T-helper 2 cell (primary cell): ENCODE data around the gene DLG5.

Experiments used
- DNase-seq, 5 experiments: peaks; one replicate each; pipeline versions ENCODE4 v3.0.0 to v3.0.0-alpha.2; 2012 to 2022

Gene DLG5

DNA sequence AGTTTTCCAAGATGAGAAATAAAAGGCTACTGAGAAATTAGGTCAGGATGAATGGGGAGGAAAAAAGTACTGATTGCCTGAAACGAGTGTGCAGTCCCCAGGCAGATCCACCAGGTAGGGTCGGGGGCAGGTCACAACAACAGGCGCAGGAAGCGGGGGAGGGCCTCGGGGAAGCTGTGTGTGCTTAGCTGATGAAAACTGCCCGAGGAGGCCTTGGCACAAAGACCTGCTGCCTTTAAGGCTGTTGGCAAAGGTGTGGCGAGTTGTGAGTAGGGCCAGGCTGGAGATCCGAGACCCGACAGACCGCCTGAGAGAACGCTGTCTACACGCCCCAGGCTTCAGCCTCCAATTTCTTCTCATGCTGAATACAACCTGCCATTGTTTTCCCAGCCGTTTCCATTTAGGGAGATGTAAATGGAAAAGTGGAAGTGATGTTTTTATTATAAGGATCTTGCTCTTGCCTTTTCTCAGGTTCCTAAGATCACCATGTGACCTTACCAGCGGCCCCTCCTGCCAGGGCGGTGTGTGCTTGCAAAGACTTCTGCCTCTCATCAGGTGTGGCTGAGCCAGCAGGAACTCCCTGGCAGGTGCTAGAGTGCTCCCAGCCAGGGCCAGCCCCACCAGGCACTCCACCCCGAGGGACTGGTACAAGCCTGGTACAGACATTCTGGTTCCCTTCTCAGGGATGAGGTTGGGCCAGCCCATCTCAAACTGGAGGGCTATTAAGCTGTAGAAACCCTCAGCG, 60.8 kb downstream of the DLG5 start:
- DNase-seq, result peak in 1 of 5 experiments; percentile 6

DNA sequence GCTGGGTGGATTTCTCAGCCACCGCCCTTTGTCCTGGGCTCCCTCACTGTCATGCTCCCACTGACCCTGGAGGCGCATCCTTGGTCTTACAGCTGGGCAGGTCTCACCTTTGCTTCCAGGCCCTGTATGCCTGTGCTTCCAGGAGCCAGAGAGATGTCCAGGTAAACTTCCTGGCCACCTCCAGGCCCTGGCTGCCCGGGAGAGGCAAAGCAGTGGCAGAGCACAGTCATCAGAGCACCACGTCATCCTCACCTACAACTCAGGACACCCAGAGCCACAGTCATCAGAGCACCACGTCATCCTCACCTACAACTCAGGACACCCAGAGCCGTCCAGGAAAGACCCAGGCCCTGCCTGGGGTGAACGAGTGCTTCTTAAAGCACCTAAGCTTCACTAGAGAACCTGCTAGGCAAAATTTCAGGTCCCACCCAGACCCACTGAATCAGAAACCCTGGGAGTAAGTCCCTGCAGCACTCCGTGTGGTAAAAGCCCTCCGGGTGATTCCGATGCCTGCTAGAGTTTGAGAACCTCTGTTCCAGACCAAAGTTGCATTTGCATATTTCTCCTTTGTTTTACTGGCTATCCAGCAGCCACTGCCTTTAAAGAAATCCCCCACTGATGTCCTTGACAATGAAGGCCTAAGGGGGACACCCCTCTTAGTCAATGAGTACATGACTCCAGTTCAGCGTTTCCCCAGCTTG, 62.3 kb downstream of the DLG5 start:
- no peak for DNase-seq

DNA sequence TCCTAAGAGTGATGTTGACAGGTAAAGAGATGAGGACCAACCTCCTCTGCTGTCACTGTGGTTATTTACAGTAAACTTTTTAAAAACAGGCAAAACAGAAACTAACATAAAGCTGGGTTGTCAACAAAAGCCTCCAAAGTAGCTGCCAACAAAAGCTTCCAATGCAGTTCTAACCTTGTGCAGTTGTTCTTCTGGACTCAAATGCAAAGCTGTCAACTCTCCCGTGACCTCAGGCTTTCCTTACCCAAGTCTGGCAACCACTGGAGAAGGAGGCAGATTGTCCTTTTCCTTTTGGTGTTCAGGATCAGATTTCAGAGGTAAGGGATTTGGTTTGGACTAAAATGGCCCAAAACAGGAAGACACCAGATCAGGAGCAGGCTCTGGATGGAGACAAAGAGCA, 63.1 kb downstream of the DLG5 start:
- DNase-seq, result no peak

DNA sequence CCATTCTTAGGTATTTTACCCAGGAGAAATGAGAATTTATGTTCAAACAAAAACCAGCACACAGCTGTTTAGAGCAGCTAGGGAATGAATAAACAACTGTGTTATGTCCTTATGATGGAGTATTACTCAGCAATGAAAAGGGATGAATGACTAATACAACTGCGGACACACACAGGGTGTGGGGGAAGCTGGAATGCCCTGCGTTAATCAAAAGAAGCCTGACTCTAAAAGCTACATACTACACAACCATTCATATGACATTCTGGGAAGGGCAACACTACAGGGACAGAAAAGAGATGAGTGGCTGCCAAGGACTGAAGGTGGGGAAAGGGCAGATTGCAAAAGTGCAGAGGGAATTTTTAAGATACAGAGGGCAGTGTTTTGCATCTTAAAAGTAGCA, 64.0 kb downstream of the DLG5 start:
- no peak for DNase-seq

DNA sequence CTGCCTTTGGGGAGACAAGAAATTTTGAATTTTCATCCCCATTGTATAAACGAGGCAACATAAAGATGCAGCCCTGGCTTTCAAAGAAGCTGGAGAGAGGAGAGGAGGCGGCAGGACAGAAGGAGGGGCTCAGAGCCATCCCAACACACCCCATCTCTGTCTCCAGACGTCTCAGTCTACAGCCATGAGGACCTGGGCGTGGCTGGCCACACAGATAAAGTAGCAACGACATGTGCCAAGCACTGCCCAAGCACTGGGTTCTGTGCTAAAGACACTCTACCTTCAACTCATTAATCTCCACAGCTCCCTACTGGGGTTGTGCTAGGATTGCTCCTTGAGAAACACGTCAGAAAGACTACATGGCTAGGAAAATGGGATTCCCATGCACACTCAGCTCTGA, 65.2 kb downstream of the DLG5 start:
- no peak for DNase-seq

DNA sequence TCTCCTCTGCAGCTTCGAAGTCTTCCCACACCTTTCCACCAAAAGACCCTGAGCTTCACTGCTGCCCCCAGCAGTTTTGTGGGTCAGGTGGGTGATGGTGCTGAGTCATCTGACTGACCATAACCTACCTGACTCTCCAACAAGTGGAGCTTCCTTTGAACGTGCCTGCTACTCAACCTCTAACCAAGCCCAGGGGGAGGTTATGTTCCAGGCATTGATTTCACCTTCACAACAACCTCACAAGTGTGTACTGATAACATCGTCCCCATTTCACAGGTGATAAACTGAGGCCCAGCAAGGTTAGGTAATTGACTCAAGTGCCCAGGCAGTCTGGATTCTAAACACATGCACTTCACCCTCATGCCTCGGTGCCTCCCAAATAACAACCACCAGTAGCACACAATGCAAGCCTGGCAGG, 66.7 kb downstream of the DLG5 start:
- no peak for DNase-seq

DNA sequence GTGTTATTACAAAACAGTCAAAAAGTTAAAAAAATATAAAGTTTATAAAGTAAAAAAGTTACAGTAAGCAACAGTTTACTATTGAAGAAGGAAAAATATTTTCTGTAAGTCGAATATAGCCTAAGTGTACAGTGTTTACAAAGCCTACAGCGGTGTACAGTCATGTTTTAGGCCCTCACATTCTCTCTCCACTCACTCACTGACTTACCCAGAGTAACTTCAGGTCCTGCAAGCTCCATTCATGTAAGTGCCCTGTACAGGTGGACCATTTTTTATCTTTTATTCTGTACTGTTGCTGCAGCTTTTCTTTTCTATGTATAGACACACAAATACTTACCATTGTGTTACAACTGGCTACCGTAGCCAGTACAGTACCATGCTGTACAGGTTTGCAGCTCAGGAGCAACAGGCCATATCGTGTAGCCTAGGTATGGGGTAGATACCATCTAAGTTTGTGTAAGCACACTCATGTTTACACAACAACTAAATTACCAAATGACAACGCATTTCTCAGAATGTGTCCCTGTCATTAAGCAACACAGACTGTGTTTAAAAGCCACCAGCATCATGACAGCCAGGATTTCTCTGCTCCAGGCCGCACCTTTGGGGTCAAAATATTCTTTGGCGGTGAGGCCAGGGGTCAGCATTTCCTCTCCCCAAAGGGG, 67.2 kb downstream of the DLG5 start:
- DNase-seq, result no peak

DNA sequence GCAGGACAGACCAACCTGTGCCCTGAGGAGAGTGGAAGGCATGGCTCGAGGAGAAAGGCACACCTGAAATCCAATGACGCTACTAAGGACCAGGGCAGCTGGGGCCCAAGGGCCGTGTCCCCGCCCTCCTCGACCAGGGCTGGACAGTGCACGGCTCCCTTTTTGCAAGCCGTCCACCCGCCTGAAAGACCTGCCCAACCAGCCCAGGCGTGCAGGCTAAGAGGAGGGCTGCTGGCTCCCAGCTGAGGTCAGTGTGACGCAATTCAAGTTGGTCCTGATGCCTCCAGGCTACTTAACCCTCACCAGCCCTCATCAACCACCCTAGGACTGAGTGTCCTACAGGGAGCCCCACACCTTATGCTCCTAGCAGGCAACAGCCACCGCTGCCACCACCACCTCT, 69.3 kb downstream of the DLG5 start:
- no peak for DNase-seq

DNA sequence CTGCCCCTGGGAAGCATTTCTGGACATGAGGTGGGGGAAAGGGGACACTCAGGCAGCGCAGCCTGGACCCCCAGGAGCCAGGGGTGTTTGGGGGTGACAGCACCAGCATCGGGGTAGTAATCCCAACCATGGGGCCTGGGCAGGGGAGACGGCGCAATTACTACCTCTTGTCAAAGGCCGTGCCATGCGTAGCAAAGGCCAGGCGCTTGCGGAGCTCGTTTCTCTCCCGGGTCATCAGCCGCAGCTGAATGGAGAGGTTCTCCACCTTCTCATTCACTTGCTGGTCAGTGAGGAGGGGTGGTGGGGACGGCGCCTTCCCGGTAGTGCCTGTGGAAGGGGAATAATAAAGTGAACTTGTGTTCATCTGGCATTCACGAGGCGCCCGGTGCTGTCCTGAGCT, 70.0 kb downstream of the DLG5 start:
- no peak for DNase-seq

DNA sequence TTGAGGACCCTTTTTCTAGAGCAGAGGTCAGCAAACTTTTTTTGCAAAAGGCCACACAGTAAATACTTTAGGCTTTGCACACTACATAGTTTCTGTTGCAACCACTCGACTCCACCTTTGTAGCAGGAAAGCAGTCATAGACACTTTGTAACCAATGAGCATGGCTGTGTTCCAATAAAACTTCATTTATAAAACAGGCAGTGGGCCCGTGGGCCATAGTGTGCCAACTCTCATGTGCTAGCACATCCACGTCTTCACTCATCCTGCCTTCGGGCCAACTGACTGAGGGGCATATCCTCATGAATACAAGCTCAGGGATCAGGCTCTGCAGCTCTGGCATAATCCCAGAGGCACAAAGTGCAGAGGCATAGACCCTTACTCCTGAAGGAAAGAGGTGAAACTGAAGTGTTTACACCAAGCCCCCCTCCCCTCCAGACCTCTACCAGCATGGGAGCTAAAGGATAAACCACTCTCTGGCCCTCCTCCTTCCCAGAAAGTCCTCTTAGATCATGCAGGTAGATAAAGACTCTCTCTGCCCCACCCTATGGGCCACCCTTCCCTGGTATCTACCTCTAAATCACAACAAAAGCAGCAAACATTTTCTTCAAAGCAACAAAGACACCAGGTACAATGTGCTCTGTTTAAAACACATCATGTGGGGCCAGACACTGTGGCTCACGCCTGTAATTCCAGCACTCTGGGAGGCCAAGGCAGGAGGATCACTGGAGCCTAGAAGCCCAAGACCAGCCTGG, 71.0 kb downstream of the DLG5 start:
- no peak for DNase-seq

DNA sequence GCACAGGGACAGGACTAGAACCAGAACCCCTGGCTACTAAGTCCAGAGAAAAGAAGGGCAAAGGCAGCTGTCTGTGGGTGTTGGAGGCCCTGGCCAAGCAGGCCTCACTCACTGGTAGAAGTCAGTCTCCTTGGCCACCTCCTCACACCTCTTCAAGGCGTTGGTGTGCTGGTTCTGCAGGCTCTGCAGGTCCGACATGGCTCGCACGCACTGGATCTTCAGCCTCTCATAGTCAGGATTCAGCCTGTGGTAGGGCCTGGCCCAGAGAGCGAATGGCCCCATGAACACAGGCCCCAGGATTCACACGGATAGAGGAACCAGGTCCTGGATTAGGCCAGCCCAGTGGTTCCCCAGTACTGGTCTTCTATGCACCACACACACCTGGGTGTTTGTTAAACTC, 72.4 kb downstream of the DLG5 start:
- DNase-seq, result no peak

DNA sequence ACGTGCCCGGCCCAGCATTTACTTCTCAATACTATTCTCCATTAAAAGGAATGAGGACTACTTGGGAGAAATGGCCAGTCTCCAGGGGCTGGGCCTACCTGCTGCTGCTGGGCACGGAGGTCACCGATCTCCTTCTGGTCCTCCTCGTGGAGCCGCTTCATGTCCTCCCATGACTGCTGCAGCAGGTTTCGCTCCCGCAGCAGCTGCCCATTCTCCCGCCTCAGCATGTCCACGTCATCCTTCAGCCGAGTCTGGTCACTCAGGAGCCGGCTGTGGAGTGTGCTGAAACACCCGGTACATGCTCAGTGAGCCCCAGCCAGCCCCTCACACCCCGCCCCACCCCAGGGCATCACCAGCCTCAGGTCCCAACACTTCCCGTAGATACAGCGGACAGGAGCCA, 73.3 kb downstream of the DLG5 start:
- no peak for DNase-seq

DNA sequence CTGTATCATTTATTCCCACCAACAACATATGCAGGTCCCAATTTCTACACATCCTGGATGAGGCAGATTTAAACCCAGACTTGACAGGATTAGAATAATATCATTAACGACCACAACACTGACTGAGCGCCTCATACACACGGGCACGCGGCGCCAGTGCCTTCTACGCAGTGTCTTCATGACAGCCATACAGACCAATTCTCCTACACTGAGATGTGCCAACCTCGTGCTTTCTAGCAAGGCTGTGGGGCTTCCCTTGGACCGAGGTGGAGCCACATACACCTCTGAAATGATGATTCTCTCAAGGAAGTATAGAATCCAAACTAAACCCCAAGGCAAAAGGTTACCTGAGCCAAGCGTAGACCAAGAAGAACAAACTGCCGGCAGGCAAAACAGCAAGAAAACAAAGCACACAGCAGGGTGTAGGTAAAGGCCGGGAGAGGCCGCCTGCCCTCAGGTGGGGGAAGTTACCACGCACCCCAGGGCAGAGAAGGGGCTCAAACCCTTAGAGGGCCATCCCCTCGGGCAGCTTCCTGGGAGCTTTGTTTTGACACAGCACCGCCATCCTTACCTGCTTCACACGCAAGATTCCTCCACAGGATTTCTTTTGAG, 75.8 kb downstream of the DLG5 start:
- no peak for DNase-seq

DNA sequence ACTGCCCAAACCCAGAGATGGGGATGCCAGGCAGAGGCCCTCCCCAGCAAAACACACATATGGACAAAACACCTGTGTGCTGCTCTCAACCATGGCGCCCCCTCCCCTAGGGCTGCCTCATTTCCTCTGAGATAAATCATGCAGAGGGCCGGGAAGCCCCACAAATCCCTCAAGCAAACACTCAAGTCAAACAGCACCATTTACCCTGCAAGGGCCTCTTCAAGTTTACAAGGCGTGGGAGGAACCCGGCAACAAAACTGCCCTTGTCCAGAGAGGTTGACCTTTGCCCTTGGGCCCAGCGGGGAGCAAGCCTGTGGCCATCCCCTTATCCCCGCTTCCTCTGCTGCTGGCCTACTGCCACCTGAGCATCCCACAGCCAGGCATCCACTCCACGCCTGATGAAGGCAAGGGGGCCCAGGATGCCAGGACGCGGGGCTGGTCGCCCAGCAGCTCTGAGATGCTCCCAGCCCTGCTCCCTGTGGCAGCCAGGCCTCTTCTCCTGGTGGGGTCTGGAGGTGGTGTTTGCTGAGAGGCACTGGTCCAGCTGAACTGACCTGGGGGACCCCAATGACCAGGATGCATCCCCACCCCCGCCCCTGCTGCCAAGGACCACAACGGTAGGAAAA, 77.4 kb downstream of the DLG5 start:
- no peak for DNase-seq

DNA sequence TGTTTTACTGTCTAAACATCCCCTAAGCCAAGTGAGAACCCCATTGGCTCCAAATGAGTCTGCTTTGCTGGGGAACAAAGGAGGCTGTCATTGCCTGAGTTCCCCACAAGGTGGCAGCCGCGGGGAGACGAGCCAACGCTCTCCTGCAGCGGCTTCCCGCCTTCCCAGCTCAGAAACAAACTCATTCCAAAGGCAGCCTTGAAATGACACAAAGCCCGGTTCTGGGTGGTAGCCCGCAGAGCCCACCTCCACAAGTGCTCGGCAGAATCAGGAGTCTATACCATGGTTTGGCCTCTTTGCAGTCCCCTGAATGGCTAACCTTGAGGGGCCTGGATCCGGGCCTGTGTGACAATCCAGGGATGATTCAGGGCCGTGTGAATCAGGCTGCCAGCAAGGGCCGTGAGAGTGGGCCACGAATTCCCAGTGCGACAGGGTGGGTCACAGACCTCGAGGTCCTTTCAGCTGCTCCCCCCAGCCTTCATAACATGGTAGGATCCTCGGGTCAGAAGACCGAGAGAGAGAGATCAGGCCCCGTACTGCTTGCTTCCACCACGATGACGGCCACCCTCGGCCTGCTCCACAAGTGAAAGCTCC, 79.7 kb downstream of the DLG5 start:
- DNase-seq, result peak; percentile 32 to 55 (median 40)

DNA sequence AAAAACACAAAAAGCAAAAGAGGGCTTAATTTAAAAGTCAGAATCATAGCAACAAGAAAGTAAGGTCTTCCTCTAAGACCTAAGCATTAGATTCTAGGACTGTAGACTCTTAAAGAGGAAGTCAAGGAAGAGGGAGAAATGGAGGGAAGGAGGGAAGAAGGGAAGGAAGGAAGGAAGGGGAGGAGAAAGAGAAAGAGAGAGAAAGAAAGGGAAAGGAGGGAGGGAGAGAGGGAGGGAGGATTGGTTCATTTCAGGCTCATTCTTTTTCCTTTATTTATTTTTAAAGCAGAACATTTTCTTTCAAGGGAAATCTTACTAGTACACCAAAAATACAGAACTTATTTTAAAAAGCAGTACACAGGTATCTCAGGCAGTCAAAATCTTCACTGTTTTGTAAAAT, 81.1 kb downstream of the DLG5 start:
- DNase-seq, result no peak

DNA sequence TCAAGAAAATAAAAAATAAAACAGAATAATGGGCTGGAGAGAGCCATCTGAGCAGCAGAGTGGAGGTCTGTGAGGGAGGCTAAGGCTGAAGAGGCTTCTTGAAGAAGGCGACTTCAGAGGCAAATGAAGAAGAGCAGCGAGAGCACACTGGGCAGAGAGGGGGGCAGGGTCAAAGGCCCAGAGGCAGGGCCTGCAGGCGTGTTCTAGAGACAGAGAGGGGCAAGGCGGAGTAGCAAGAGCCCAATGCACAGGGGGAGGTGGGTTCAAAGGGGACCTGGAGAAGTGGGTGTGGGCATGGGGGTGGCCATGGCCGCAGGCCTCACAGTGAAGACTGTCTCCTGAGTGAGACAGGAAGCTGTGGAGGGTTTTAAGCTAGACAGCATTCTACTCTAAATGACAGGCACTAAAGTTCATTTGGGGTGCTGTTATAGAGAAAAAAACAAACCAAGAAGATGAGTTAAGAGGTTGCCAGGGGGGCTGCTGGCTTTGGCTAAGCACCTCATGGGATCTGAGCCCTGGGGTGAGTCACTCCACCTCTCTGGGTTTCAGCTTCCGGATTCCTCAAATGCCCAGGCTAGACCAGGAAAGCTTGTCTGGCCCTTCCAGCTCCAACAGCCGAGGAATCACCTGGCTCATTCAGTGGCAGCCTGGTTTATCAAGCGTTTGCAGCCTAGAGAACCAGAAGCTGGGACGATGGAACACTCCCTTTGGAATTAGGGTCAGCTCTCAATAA, 81.7 kb downstream of the DLG5 start:
- no peak for DNase-seq

DNA sequence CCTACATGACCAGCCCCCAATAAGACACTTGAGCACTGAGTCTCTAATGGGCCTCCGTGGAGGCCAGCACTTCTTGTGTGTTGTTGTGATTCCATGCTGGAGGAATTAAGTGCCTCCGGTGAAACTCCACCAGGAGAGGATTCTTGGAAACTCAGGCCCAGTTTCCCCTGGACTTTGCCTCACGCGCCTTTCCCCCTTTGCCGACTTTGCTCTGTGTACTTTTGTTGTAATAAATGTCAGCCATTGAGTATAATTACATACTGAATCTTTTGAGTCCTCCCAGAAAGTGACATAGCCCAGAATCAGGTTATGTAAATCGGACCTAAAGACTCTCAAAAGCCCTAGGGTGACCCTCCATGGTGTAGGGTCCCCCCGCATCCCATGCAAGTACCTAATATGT, 82.4 kb downstream of the DLG5 start:
- DNase-seq, result no peak

DNA sequence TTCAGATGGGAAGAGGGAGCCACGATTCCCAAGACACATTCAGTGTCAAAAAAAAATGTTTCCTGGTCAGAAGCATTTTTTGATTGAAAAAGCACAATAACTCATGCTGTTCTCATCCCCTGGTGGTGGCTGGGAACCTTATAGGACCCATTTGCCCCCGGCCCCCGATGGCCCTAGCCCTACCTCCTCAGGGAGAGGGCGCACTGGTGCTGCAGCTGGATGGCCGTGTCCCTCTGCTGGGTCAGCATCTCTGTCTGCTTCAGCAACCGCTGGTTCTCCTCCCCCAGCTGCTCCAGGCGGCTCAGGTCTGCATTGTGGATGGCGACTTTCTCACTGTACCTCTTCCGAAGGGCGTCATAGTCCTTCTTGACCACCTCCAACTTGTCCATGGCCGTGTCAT, 83.3 kb downstream of the DLG5 start:
- no peak for DNase-seq

DNA sequence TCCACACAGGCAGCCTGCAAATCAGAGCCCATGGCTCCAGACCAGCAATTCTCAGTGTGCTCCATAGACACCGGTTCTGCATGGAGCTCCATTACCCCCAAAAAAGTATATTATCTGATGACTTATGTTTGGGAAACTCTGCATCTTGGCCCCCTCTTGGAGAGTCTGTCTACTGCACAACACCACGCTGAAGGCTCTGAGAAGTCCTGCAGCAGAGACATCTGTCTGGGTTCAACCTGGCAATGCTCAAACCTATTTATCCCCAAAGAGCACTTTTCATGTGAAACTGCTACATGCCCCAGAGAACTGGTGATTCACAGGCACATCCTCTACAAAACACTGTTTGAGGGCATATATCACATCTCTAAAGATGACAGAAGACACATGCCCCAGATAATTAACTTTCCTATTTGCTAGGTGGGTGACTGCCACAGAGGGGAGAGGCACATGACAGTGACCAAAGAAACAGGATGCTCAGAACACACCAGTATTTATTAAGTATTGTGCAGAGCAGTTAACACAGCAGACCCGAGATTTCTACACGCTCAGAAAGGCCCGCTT, 83.8 kb downstream of the DLG5 start:
- DNase-seq, result peak in 1 of 5 experiments; percentile 28
